ENCODE results near the gene SMIM5. TPM values are rescaled to one million over a fixed set of nuclear protein-coding genes. Genes with fewer than 3 reads are reported as not detected.

The SMIM5 gene
- total RNA-seq, 4 donors from 2014 or later = 0.31 to 2.0 (median 1.0) TPM

GRCh38 chr17:75652341-75652740 lies 19.1 kb downstream of the SMIM5 start:
- no peak for ATAC-seq (ENCODE audit: low FRiP score)
- TF ChIP-seq, protein P1, sequence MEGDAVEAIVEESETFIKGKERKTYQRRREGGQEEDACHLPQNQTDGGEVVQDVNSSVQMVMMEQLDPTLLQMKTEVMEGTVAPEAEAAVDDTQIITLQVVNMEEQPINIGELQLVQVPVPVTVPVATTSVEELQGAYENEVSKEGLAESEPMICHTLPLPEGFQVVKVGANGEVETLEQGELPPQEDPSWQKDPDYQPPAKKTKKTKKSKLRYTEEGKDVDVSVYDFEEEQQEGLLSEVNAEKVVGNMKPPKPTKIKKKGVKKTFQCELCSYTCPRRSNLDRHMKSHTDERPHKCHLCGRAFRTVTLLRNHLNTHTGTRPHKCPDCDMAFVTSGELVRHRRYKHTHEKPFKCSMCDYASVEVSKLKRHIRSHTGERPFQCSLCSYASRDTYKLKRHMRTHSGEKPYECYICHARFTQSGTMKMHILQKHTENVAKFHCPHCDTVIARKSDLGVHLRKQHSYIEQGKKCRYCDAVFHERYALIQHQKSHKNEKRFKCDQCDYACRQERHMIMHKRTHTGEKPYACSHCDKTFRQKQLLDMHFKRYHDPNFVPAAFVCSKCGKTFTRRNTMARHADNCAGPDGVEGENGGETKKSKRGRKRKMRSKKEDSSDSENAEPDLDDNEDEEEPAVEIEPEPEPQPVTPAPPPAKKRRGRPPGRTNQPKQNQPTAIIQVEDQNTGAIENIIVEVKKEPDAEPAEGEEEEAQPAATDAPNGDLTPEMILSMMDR (IDR thresholded peaks at IDR 0.05) = no peak
- no peak for DNase-seq (ENCODE audit: low spot score)

DNA sequence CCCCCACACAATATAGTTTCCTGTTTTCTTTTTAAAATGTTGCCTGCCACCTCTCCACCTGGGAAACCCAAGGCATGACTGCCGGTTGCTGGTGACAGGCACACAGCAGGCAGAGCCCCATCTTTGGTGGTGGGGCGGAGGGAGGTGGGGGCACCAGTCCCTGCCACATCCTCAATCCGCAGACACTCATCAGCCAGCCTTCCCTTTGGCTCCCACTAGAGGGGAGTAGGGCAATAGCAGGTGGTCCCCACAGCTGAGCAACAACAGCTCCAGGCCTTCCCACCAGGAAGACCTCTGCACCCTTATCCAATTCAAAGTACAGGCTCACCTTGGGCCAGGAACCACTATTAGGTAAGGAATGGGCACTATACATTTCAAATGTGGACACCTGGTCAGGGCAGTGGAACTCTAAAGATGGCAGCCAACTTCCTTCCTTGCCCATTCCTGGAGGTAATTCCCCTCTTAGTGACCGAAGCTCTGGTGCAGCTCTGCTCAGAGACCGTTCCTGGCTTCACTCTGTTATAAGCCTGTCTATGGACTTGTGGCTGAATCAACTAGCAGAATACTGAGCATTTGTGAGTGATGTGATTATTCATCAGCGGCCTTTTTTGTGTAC lies 19.8 kb downstream of the SMIM5 start:
- no peak for ATAC-seq (ENCODE audit: low FRiP score)
- TF ChIP-seq, protein P1 (IDR thresholded peaks at IDR 0.05) = no peak
- DNase-seq (ENCODE audit: low spot score) = no peak

DNA sequence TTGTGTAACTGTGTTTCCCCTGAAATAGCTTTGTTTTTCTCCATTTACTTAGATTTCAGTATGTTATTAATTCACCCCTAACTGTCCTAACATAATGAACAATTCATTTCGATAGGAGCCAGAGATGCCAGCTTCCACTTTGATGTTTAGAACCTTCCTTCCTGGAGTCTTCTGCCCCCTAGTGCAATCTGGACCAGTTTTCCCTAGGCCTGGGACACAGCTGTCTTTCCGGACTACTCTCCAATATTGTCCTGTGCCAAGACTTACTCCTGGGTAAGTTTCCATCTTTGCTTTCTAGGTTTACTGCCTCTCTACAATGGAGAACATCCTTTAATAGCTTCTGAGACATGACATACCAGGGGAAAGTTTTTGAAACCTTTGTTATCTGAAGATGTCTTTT lies 20.9 kb downstream of the SMIM5 start:
- TF ChIP-seq, protein P1 (IDR thresholded peaks at IDR 0.05) = no peak

GRCh38 chr17:75658237-75658636 lies 25.0 kb downstream of the SMIM5 start:
- ATAC-seq (ENCODE audit: low FRiP score) = no peak
- TF ChIP-seq, protein P1 (IDR thresholded peaks at IDR 0.05) = no peak
- no peak for DNase-seq (ENCODE audit: low spot score)

More for the DNA sequence above, 20.9 kb downstream of the SMIM5 start:
- no peak for ATAC-seq (ENCODE audit: low FRiP score)
- no peak for DNase-seq (ENCODE audit: low spot score)

DNA sequence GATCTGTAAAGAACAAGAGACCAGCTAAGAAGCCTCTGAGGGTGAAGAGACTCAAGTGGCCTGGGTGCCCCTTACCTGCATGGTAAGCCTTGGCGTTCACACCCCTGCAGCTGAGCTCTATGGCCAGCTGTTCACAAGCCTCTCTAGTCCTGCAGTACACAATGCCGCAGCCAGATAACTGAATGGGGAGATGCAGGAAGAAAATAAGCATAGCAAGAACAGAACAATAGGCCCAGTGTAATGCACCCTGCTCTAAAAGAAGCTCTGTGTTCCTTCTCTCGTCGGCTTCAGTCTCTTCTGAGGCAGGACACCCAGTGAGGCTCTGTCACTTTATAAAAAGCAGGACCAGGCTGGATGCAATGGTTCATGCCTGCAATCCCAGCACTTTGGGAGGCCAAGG lies 28.3 kb downstream of the SMIM5 start:
- DNase-seq (ENCODE audit: low spot score) = no peak
- TF ChIP-seq, protein P1 (IDR thresholded peaks at IDR 0.05) = no peak

DNA sequence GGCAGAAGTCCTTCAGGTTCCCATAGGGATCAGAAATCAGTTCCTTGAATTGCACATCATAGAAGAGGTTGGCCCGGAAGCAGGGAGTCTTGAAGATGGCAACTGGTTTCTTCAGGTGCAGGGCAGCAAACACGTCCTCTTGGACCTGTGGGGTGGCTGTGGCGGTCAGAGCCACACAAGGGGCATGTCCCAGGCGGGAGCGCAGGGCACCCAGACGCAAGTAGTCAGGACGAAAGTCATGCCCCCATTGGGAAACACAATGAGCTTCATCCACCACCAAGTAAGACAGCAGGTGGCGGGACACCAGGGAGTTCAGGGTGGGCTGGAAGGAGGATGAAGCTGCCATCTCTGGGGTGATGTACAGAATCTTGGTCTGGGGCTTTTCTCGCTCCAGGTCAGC lies 29.3 kb downstream of the SMIM5 start:
- no peak for ATAC-seq (ENCODE audit: low FRiP score)
- no peak for DNase-seq (ENCODE audit: low spot score)
- TF ChIP-seq, protein P1 (IDR thresholded peaks at IDR 0.05) = no peak

More for the DNA sequence above, 28.3 kb downstream of the SMIM5 start:
- no peak for ATAC-seq (ENCODE audit: low FRiP score)

DNA sequence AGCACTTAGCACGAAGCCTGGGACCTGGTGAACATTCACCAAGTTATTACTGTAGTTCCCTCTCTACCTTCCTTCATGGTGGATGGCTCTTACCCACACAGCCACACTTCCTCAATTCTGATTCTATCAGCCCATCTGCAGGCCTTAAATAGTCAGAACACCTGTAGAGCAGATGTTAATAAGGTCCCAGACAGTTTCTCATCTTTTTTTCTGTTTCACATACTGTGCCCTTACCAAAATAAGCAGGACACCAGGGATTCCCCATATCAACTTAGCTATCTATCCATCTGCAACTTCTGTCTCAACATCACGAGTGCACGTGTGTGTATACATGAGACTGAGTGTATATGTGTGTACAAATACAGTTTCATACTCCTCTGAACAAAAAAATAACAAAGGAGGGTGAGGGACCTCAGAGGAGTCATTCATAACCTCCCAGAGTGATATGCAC lies 30.9 kb downstream of the SMIM5 start:
- DNase-seq (ENCODE audit: low spot score) (no peak), ATAC-seq (ENCODE audit: low FRiP score) (no peak)
- TF ChIP-seq, protein P1 (IDR thresholded peaks at IDR 0.05) = no peak
